Lung (tissue), 12 donors: ENCODE measurements around the gene BAHD1. TPM values are rescaled to one million over a fixed set of nuclear protein-coding genes. Genes with fewer than 3 reads are reported as not detected.

Experiments used
- ATAC-seq: fragments of 200-7000 bp; cut with Tn5 transposase; one replicate; pipeline ENCODE4 v1.9.1; 2020; ENCODE audit warnings: moderate number of reproducible peaks; ENCODE audit not compliant: insufficient read depth, low FRiP score
- DNase-seq, 3 donors: peaks; one replicate each; pipeline ENCODE4 v3.0.0-alpha.2; 2013 to 2017
- H3K27ac ChIP-seq, 2 donors: one replicate each; pipeline ENCODE4 v1.5.1; 2013; ENCODE audit warnings: mild to moderate bottlenecking in 2 of 2, moderate library complexity in 2 of 2, control low read depth in 1 of 2, inconsistent platforms in 1 of 2, low read depth in 1 of 2, low read length in 1 of 2
- H3K27me3 ChIP-seq, 3 donors: one replicate each; pipeline ENCODE4 v1.5.1; 2013; ENCODE audit warnings: low read length in 2 of 3; ENCODE audit not compliant: control insufficient read depth in 3 of 3, insufficient read depth in 3 of 3
- H3K36me3 ChIP-seq, 4 donors: one replicate each; pipeline ENCODE4 v1.5.1; 2013; ENCODE audit warnings: low read length in 4 of 4, mild to moderate bottlenecking in 1 of 4, moderate library complexity in 1 of 4; ENCODE audit not compliant: control insufficient read depth in 4 of 4, insufficient read depth in 4 of 4
- H3K4me1 ChIP-seq, 5 donors: one replicate each; pipeline ENCODE4 v1.5.1; 2013; ENCODE audit warnings: low read length in 5 of 5, mild to moderate bottlenecking in 2 of 5, moderate library complexity in 1 of 5; ENCODE audit not compliant: control insufficient read depth in 5 of 5, insufficient read depth in 5 of 5
- H3K4me3 ChIP-seq: one replicate; pipeline ENCODE4 v1.5.1; 2013; ENCODE audit warnings: mild to moderate bottlenecking, control low read depth, moderate library complexity
- H3K9ac ChIP-seq, 2 donors: one replicate each; pipeline ENCODE4 v1.5.1; 2013; ENCODE audit warnings: low read length in 2 of 2, control low read depth in 1 of 2; ENCODE audit not compliant: insufficient read depth in 1 of 2
- H3K9me3 ChIP-seq, 4 donors: one replicate each; pipeline ENCODE4 v1.5.1; 2013; ENCODE audit warnings: low read length in 3 of 4, mild to moderate bottlenecking in 1 of 4, moderate library complexity in 1 of 4; ENCODE audit not compliant: control insufficient read depth in 4 of 4, insufficient read depth in 3 of 4
- WGBS, 2 donors: extraction: QIAGEN DNeasy Blood & Tissue Kit; methylation state at CpG; one replicate each; pipeline ENCODE4 v1.1.7; 2013; 5-methylcytosine and 5-hydroxymethylcytosine counted together
- polyA plus RNA-seq, 2 donors: library from polyadenylated mRNA; stranded (reverse); fragments of 200-250 nt; gene quantifications; one replicate each; pipeline ENCODE4 v1.2.1, GENCODE V29; 2013
- total RNA-seq, 2 donors: library from RNA; depleted of rRNA in 1 of 2; stranded (reverse); fragments of >200 nt in 1 of 2; gene quantifications; one replicate each; pipeline ENCODE4 v1.2.1, GENCODE V29; 2014 to 2021
- TF ChIP-seq, protein P1 (sequence below): IDR thresholded peaks from 2 replicates; pipeline ENCODE4 v1.5.1; 2012; ENCODE audit warnings: mild to moderate bottlenecking; ENCODE audit errors: control extremely low read depth, extremely low read depth
- donor health status: control.
- donor health status: control.
- donor health status: Bipolar disorder and iron deficiency.
- donor health status: healthy.
- donor health status: DM: yes; HTN: yes; CAD: no.

BAHD1 gene
- total and polyA plus RNA-seq, 4 donors = 11.3 to 28.1 (median 13.7) TPM

GRCh38 chr15:40443846-40444245, 3.1 kb downstream of the BAHD1 start:
- WGBS, 2 donors = 64% methylated on average over 3 of the region's 3 CpGs
- no peaks in the 10 kb centered on the region for H3K9me3 ChIP-seq
- ATAC-seq (no peak), DNase-seq (no peak)
- H3K27ac ChIP-seq = peak overlapping the region in 1 of 2 donors; percentile 83
- no peak overlapping the region for H3K4me3 ChIP-seq
- H3K4me1 ChIP-seq = peaks cover 5 to 47% (median 12%) of the 10 kb centered on the region in 5 donors
- H3K9ac ChIP-seq = no peak overlapping the region
- TF ChIP-seq, protein P1, sequence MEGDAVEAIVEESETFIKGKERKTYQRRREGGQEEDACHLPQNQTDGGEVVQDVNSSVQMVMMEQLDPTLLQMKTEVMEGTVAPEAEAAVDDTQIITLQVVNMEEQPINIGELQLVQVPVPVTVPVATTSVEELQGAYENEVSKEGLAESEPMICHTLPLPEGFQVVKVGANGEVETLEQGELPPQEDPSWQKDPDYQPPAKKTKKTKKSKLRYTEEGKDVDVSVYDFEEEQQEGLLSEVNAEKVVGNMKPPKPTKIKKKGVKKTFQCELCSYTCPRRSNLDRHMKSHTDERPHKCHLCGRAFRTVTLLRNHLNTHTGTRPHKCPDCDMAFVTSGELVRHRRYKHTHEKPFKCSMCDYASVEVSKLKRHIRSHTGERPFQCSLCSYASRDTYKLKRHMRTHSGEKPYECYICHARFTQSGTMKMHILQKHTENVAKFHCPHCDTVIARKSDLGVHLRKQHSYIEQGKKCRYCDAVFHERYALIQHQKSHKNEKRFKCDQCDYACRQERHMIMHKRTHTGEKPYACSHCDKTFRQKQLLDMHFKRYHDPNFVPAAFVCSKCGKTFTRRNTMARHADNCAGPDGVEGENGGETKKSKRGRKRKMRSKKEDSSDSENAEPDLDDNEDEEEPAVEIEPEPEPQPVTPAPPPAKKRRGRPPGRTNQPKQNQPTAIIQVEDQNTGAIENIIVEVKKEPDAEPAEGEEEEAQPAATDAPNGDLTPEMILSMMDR = no peak
- H3K27me3 ChIP-seq = peaks cover 0 to 5% (median 3%) of the 10 kb centered on the region in 3 donors
- no peaks in the 10 kb centered on the region for H3K36me3 ChIP-seq

- Histone ChIP-seq H3K9ac (no peak overlapping the region), H3K27me3 (peaks cover 0 to 2% (median under 1%) of the 10 kb centered on the region in 3 donors), H3K27ac (no peak overlapping the region), H3K36me3 (no peaks in the 10 kb centered on the region), H3K9me3 (no peaks in the 10 kb centered on the region), H3K4me3 (no peak overlapping the region), H3K4me1 (peaks cover 5 to 38% (median 12%) of the 10 kb centered on the region in 5 donors)
- ATAC-seq (no peak), DNase-seq (no peak)
- 60 to 80% methylated on average over 5 of the region's 5 CpGs for WGBS, 2 donors
- TF ChIP-seq, protein P1 = no peak
Measured at GRCh38 chr15:40444736-40445135, 4.0 kb downstream of the BAHD1 start.

DNA sequence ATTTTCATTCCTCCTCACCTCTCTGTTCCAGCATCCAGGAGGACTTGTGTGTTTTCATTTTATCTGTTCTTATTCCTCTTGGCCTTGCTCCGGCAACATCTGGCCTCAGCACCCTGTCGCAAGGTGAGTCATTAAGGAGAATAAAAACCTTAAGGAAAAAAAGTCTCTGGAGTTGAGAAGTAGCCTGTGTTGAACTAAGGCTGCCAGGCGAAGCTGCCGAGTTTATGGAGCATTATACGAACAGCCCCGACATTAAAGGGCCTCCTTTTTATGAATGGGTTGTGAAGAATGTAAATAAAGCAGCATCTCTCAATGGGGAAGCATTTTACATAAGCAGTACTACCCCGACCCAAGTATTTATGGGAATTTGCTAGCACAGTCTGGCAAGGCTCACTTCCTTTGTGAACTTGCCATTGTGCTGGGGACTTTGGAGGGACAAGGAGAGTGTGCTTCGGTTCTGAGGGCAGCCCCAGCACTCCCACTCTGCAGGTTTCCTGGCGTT, 4.7 kb downstream of the BAHD1 start:
- Histone ChIP-seq H3K27ac (peak overlapping the region in 1 of 2 donors; percentile 18), H3K9me3 (no peaks in the 10 kb centered on the region), H3K9ac (no peak overlapping the region), H3K27me3 (no peaks in the 10 kb centered on the region), H3K36me3 (no peaks in the 10 kb centered on the region), H3K4me3 (no peak overlapping the region), H3K4me1 (peaks cover 5 to 32% (median 13%) of the 10 kb centered on the region in 5 donors)
- ATAC-seq (no peak), DNase-seq (peak; percentile 57 to 82 (median 75))
- 51 to 58% methylated on average over 9 of the region's 9 CpGs for WGBS, 2 donors
- TF ChIP-seq, protein P1 = no peak

GRCh38 chr15:40446144-40446543, 5.4 kb downstream of the BAHD1 start:
- Histone ChIP-seq H3K36me3 (peaks cover 0 to 2% (median 0%) of the 10 kb centered on the region in 4 donors), H3K9ac (no peak overlapping the region), H3K27ac (no peak overlapping the region), H3K27me3 (no peaks in the 10 kb centered on the region), H3K9me3 (no peaks in the 10 kb centered on the region), H3K4me1 (peaks cover 5 to 32% (median 13%) of the 10 kb centered on the region in 5 donors), H3K4me3 (no peak overlapping the region)
- ATAC-seq (no peak), DNase-seq (no peak)
- WGBS, 2 donors = 72 to 83% methylated on average over 3 of the region's 3 CpGs
- TF ChIP-seq, protein P1 = no peak
